ENCODE measurements around the gene GNG14.
"Not testable (repeated sequence)": the region's sequence is repeated elsewhere in the genome, so short reads cannot be mapped to it uniquely, and the experiment has no call there.

The GNG14 gene

DNA sequence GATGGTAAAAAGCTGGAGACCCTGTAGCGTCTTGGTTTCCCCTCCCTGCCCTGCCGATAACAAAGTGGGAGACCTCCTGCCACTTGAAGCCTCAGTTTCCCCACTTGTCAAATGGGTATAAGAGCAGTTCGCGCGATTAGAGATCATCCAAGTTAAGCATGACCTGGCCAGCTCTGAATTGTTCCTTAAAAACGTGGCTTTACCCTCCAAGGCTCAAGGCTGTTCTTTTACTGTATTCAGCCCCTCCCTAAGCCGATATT, 35.5 kb downstream of the GNG14 start:
- no peak for DNase-seq (ENCODE audit: low read depth in 2 of 3, low spot score in 1 of 3)

DNA sequence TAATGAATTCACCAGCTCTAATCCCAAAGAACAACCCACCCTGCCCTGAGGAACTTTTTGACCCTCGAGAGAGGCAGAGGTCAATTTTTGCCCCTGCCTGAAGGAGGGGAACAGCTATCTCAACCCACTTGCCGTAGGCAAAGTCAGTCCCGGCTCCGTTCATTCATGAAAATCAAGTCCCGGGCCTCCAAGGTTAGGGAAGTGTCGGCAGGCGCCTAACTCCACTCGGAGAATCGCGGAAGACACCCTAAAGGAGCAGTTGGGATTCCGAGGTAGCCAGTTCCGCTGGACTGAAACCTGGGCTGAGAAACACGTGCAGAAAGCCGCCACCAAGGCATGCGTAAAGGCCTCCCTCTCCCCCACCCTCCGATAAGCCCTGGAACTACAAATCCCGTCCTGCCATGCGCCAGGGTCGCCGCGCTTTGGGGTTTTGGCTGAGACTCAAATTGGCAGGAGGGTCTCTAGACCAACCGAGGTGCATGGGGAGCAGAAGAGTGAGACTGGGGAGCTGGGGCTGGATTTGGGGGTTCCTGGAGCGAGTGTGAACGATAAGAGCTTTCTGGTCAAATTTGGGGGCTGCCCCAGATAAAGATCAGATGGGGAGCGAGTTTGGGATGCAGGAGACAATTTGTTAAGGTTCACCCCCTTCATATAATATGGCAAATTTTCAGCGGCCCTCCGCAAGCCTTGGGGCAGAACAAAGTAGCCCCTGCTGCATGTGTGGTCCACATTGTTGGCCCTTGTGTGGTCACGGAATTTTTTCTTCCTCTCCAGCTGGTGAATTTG, 36.0 kb downstream of the GNG14 start, which contains the start of gene TNPO2:
Gene TNPO2 (minus strand): TSS at position 292 of the 786 bp plus-strand sequence. CDS start 2,955 bp downstream, outside the sequence.
- DNase-seq (ENCODE audit: low read depth in 2 of 3, low spot score in 1 of 3) = peak; percentile 64 to 71 (median 65)

DNA sequence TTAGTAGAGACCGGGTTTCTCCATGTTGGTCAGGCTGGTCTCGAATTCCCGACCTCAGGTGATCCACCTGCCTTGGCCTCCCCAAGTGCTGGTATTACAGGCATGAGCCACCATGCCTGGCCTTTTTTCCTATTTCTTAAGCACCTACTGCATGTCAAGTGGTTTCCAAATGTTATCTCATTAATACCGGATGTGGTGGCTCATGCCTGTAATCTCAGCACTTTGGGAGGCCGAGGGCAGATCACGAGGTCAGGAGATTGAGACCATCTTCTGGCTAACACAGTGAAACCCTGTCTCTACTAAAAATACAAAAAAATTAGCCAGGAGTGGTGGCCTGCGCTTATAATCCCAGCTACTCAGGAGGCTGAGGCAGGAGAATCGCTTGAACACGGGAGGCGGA, 37.8 kb downstream of the GNG14 start:
- not testable (repeated sequence) for DNase-seq (ENCODE audit: low read depth in 2 of 3, low spot score in 1 of 3)

DNA sequence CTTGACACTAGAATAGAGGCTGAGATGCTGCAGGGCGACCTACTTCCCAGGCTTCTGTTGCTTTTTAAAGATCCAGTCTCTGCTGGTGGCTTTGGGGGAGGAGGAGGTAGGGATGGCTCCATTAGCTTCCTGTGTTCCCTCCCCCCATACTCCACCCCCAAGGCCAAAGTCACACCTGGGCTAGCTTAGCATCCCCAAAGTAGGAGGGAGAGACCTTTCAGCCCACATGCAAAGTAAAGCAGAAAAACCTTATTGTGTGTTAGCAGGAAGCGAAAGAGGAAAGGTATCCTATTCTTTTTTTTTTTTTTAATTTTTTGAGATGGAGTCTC, 39.2 kb downstream of the GNG14 start:
- no peak for DNase-seq (ENCODE audit: low read depth in 2 of 3, low spot score in 1 of 3)

GRCh38 chr19:12727745-12728433, 40.1 kb downstream of the GNG14 start:
- no peak for DNase-seq (ENCODE audit: low read depth in 2 of 3, low spot score in 1 of 3)

- no peak for DNase-seq (ENCODE audit: low read depth in 2 of 3, low spot score in 1 of 3)
Measured at GRCh38 chr19:12730064-12730463, 42.3 kb downstream of the GNG14 start.

DNA sequence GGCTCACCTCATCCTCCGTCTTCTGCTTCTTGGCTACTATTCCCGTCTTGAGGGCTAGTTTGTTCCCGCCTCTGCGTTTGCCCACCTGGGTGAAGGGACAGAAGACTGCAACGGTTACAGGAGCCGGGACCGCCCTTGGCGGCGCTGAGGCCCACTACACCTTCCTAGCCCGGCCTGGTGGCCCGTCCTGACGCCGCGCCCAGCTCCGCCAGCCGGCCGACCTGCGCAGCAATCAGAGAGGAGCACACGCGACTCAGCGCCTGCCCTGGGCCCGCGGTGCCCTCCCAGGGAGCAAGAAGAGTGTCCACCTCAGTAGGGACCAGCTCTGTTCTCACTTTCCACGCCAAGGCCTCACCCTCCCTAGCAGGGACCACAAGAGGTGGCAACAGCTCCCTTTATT, 43.5 kb downstream of the GNG14 start:
- no peak for DNase-seq (ENCODE audit: low read depth in 2 of 3, low spot score in 1 of 3)

DNA sequence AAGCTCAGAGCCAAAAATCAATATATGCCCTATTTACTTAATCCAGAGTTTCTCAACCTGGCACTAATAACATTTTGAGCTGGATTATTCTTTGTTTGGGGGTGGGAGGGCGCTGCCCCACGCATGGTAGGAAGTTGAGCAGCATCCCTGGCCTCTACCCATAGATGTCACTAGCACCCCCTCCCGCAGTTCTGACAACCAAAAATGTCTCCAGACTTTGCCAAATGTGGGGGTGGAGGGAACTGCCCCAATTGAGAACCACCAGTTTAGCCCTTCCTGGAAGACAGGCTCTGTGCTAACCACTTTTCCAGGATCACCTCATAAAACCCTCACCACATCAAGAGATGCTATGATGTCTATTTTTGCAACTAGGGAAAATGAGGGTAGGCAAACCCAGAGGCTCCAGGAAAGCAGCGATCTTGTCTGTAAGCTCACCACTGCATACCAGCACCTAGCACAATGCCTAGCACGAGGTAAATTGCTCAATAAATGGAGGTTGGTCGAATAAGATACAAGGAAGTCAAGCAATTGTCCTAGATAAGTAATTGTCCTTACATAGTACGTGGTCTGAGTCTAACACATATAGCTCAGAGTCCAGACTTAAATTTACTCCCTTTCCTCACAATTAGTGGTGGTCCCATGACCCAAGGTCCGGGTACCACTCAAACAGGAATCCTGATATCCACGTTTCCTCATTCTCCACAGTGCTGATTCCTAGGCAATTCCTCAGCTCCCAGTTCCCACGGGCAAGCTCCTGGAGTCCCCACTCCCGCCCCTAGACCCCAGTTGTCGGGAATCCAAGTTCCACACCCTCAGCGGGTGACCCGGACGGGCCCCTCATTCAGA, 45.8 kb downstream of the GNG14 start:
- peak; percentile 51 to 67 (median 55) for DNase-seq (ENCODE audit: low read depth in 2 of 3, low spot score in 1 of 3)

DNA sequence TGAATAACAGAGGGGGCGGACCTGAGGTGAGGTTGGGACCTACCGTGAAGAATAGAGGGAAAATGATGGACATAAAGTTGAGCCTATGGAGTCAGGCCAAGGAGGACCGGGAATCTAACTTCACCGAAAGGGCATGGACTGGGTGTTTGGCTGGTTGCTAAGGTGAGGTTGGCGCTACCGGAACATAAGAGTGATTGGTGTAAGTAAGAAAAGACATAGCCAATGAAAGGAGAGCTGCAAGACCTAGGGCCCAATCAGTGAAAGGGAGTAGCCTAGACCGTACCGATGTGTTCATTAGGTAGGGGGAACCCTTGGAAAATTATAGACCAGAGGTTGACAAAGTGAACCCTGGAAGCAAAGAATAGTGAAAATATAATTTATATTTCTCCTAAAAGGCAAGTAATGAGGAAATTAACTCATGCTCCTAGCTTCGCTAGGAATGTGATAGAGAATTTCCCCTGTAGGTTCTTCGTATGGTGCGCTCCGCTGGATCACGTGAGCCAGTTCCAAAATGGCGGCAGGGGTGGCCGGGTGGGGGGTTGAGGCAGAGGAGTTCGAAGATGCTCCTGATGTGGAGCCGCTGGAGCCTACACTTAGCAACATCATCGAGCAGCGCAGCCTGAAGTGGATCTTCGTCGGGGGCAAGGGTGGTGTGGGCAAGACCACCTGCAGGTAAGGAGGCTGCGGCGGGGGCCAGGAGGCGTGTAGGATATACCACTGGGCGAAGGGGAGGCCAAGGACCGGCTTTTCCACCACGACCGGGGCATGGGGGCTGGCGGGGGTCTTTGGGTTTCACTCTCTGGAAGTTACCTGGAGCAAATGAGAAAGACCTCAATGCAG, 49.4 kb downstream of the GNG14 start, which contains the start of gene GET3:
Gene GET3 (plus strand): TSS at position 503 of the 840 bp plus-strand sequence. CDS start 9 bp downstream, at position 512.
- DNase-seq (ENCODE audit: low read depth in 2 of 3, low spot score in 1 of 3) = peak; percentile 65 to 74 (median 70)

DNA sequence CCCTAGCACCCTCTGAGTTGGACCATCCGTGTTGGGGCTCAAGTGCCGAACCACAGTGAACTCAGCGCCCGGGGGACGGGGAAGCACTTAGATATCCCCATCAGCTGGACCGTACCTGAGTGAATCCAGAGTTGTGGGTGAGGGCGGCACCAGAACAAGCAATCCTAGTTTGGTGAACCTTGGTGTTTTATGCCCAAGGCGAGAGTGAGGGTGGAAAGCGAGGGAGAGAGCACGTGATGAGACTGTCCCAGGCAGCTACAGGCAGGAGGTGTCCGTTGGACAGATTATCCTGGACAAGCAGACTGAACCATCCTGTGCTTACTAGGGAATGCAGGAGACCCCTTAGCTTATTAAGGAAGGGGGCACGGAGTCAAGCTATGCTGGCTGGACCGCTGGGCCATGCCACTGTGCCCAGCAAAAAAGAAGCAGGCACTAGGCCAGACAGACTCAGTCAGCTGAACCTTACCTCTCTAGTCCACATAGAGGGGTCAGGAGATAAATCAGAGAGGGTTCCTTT, 50.1 kb downstream of the GNG14 start:
- DNase-seq (ENCODE audit: low read depth in 2 of 3, low spot score in 1 of 3) = no peak

All from stimulated activated CD4-positive, alpha-beta T cell treated with anti-CD3 and anti-CD28 coated beads, Interleukin-12 subunit alpha, Interleukin-12 subunit beta, amount 100 ng/mL, for 48 hours (primary cell).